ENCODE results near the gene MYO5A.
"Not testable (repeated sequence)": the region's sequence is repeated elsewhere in the genome, so short reads cannot be mapped to it uniquely, and the experiment has no call there.

Gene MYO5A

GRCh38 chr15:52528564-52529340 is at the start of gene MYO5A:
TSS of gene MYO5A (minus strand) at chr15:52528880. CDS start at chr15:52528806, 74 bp downstream.
- peak; percentile 60 for TF ChIP-seq CTCF (conservative IDR thresholded peaks at IDR 0.05)
- TF ChIP-seq ZFX (IDR thresholded peaks at IDR 0.05), result peak; percentile 80
- H3K27ac ChIP-seq, result peak within 1 kb of the TSS; percentile 56

- no peak overlapping the region for H3K27ac ChIP-seq
- TF ChIP-seq CTCF (conservative IDR thresholded peaks at IDR 0.05), result no peak
- no peak for TF ChIP-seq ZFX (IDR thresholded peaks at IDR 0.05)
Measured at GRCh38 chr15:52576692-52577091, 48.0 kb upstream of the MYO5A start.

- H3K27ac ChIP-seq, result not testable (repeated sequence)
Measured at GRCh38 chr15:52575573-52575972, 46.9 kb upstream of the MYO5A start.

GRCh38 chr15:52575072-52575471 is 46.4 kb upstream of the MYO5A start:
- no peak overlapping the region for H3K27ac ChIP-seq
- TF ChIP-seq ZFX (IDR thresholded peaks at IDR 0.05) (no peak), CTCF (conservative IDR thresholded peaks at IDR 0.05) (no peak)

GRCh38 chr15:52574623-52575022 is 45.9 kb upstream of the MYO5A start:
- H3K27ac ChIP-seq, result not testable (repeated sequence)

- H3K27ac ChIP-seq, result peak within 1 kb of the TSS; percentile 94
- TF ChIP-seq CTCF (conservative IDR thresholded peaks at IDR 0.05) (peak; percentile 37), ZFX (IDR thresholded peaks at IDR 0.05) (peak; percentile 99)
Measured at GRCh38 chr15:52568601-52569585, 40.2 kb upstream of the MYO5A start, which contains the start of gene ARPP19. TSS of gene ARPP19 (minus strand) at chr15:52569030. CDS start at chr15:52568892, 138 bp downstream.

- no peak for TF ChIP-seq ZFX (IDR thresholded peaks at IDR 0.05)
- TF ChIP-seq CTCF (conservative IDR thresholded peaks at IDR 0.05), result no peak
- peak overlapping the region; percentile 94 for H3K27ac ChIP-seq
Measured at GRCh38 chr15:52567871-52568600, 39.4 kb upstream of the MYO5A start.

Data from C4-2B (cell line).